ENCODE results near the gene SCGB3A2.
"Not testable (repeated sequence)": the region's sequence is repeated elsewhere in the genome, so short reads cannot be mapped to it uniquely, and the experiment has no call there.

Gene SCGB3A2

GRCh38 chr5:147863454-147864158 lies 14.9 kb upstream of the SCGB3A2 start:
- no peak for DNase-seq

GRCh38 chr5:147869112-147869511 lies 9.4 kb upstream of the SCGB3A2 start:
- DNase-seq = no peak

GRCh38 chr5:147869892-147870291 lies 8.6 kb upstream of the SCGB3A2 start:
- not testable (repeated sequence) for DNase-seq

- not testable (repeated sequence) for DNase-seq
Observed at GRCh38 chr5:147871980-147872549, 6.4 kb upstream of the SCGB3A2 start.

- DNase-seq = not testable (repeated sequence)
Observed at GRCh38 chr5:147872744-147873435, 5.6 kb upstream of the SCGB3A2 start.

GRCh38 chr5:147874118-147874875 lies 4.2 kb upstream of the SCGB3A2 start:
- DNase-seq = not testable (repeated sequence)

GRCh38 chr5:147874910-147875367 lies 3.6 kb upstream of the SCGB3A2 start:
- no peak for DNase-seq

GRCh38 chr5:147876141-147876540 lies 2.4 kb upstream of the SCGB3A2 start:
- DNase-seq = no peak

GRCh38 chr5:147876626-147877025 lies 1.9 kb upstream of the SCGB3A2 start:
- no peak for DNase-seq

GRCh38 chr5:147879784-147880183 lies 1.3 kb downstream of the SCGB3A2 start:
- no peak for DNase-seq

- no peak for DNase-seq
Observed at GRCh38 chr5:147880487-147880886, 2.0 kb downstream of the SCGB3A2 start.

- DNase-seq = no peak
Observed at GRCh38 chr5:147882586-147883313, 4.2 kb downstream of the SCGB3A2 start.

- DNase-seq = peak in 3 of 58 donors; percentile 0 to 2 (median 0)
Observed at GRCh38 chr5:147887026-147887627, 8.6 kb downstream of the SCGB3A2 start.

- DNase-seq = no peak
Observed at GRCh38 chr5:147887930-147888329, 9.4 kb downstream of the SCGB3A2 start.

GRCh38 chr5:147892696-147893296 lies 14.3 kb downstream of the SCGB3A2 start:
- DNase-seq = no peak

- no peak for DNase-seq
Observed at GRCh38 chr5:147893820-147894219, 15.3 kb downstream of the SCGB3A2 start.

GRCh38 chr5:147895864-147896263 lies 17.4 kb downstream of the SCGB3A2 start:
- no peak for DNase-seq

GRCh38 chr5:147898875-147899401 lies 20.4 kb downstream of the SCGB3A2 start:
- DNase-seq = no peak

GRCh38 chr5:147901599-147902039 lies 23.1 kb downstream of the SCGB3A2 start:
- no peak for DNase-seq

Measured in anterior cingulate cortex (tissue), 58 donors.